ENCODE data around the gene SOS2. TPM values are rescaled to one million over a fixed set of nuclear protein-coding genes. Genes with fewer than 3 reads are reported as not detected.

SOS2 gene
- polyA plus RNA-seq, 1 donor from 2014 or later: 25.9 TPM

DNA sequence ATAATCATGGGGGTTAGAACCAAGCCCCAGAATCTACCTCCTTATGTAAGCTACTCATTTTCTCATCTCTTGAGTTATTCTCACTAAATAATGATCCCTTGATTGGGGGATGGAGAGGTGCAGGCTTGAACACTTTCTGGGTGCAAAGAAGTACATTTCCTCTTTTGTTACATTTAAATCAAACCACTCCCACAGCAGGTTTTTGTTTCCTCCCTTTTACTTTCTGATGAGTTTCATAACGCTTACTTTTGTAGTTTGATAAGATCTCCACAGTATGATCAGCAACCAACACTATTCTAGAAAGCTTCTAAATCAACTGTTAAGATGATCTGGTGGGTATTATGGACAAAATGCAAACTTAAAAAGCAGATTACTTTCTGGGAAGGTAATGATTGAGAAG is 135.5 kb downstream of the SOS2 start:
- Histone ChIP-seq H3K9ac (ENCODE audit: low read length) (no peak overlapping the region), H3K9me3 (ENCODE audit: low read length) (no peaks in the 10 kb centered on the region), H3K4me2 (ENCODE audit: low read length) (no peak overlapping the region), H3K9me2 (ENCODE audit: insufficient read depth, low read length) (no peaks in the 10 kb centered on the region), H4K20me1 (ENCODE audit: insufficient read depth) (no peaks in the 10 kb centered on the region), H2AFZ (ENCODE audit: low read depth, low read length) (no peak overlapping the region), H3K27ac (ENCODE audit: low read length) (no peak overlapping the region), H3K36me3 (ENCODE audit: insufficient read depth, low read length) (no peaks in the 10 kb centered on the region), H3F3A (ENCODE audit: insufficient read depth, low read length, poor library complexity, severe bottlenecking) (no peaks in the 10 kb centered on the region), H3K4me3 (ENCODE audit: low read length) (no peak overlapping the region), H3K27me3 (ENCODE audit: insufficient read depth, low read depth, low read length) (no peaks in the 10 kb centered on the region), H3K79me2 (replicated peaks; ENCODE audit: insufficient read depth, low read length) (no peaks in the 10 kb centered on the region)
- TF ChIP-seq EZH2 (IDR thresholded peaks at IDR 0.05; ENCODE audit: borderline replicate concordance, insufficient read depth, low read length, poor library complexity, severe bottlenecking): no peak

DNA sequence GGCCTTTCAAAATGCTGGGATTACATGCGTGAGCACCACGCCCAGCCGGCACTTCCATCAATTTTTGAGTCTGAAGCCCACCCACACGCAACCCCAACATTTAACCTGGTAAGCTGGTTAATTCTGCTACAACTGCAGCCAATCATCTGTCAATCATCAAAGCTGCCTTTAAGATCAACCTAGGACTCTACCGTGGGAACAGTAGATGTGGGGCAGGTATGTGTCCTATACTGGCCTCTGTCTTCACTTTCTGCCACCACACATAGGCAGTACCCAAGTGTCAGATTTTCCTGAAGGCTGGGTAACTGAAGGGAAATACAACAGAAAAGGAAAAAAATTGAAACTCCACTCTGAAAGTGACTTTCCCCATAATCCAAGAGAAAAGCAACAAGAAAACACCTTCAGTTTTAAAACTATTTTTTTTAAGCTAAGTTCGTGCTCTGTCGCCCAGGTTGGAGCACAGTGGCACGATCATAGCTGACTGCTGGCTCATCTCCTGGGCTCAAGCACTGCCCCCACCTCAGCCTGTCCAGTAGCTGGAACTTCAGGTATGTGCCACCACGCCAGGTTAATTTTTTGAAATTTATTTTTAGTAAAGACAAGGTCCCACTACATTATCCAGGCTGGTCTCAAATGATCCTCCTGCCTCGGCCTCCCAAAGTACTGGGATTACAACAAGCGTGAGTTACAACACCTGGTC is 137.2 kb downstream of the SOS2 start:
- TF ChIP-seq EZH2 (IDR thresholded peaks at IDR 0.05; ENCODE audit: borderline replicate concordance, insufficient read depth, low read length, poor library complexity, severe bottlenecking) (no peak), TAF1 (IDR thresholded peaks at IDR 0.05; ENCODE audit: low read depth) (no peak), SMC3 (conservative IDR thresholded peaks at IDR 0.05; ENCODE audit: poor library complexity) (no peak), MXI1 (conservative IDR thresholded peaks at IDR 0.05; ENCODE audit: poor library complexity, severe bottlenecking) (no peak), EP300 (conservative IDR thresholded peaks at IDR 0.05; ENCODE audit: poor library complexity, severe bottlenecking) (no peak), POLR2AphosphoS5 (IDR thresholded peaks at IDR 0.05) (no peak), RAD21 (conservative IDR thresholded peaks at IDR 0.05) (no peak)
- TF ChIP-seq, protein P1, sequence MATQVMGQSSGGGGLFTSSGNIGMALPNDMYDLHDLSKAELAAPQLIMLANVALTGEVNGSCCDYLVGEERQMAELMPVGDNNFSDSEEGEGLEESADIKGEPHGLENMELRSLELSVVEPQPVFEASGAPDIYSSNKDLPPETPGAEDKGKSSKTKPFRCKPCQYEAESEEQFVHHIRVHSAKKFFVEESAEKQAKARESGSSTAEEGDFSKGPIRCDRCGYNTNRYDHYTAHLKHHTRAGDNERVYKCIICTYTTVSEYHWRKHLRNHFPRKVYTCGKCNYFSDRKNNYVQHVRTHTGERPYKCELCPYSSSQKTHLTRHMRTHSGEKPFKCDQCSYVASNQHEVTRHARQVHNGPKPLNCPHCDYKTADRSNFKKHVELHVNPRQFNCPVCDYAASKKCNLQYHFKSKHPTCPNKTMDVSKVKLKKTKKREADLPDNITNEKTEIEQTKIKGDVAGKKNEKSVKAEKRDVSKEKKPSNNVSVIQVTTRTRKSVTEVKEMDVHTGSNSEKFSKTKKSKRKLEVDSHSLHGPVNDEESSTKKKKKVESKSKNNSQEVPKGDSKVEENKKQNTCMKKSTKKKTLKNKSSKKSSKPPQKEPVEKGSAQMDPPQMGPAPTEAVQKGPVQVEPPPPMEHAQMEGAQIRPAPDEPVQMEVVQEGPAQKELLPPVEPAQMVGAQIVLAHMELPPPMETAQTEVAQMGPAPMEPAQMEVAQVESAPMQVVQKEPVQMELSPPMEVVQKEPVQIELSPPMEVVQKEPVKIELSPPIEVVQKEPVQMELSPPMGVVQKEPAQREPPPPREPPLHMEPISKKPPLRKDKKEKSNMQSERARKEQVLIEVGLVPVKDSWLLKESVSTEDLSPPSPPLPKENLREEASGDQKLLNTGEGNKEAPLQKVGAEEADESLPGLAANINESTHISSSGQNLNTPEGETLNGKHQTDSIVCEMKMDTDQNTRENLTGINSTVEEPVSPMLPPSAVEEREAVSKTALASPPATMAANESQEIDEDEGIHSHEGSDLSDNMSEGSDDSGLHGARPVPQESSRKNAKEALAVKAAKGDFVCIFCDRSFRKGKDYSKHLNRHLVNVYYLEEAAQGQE (IDR thresholded peaks at IDR 0.05; ENCODE audit: borderline replicate concordance): no peak
- TF ChIP-seq, protein P2, sequence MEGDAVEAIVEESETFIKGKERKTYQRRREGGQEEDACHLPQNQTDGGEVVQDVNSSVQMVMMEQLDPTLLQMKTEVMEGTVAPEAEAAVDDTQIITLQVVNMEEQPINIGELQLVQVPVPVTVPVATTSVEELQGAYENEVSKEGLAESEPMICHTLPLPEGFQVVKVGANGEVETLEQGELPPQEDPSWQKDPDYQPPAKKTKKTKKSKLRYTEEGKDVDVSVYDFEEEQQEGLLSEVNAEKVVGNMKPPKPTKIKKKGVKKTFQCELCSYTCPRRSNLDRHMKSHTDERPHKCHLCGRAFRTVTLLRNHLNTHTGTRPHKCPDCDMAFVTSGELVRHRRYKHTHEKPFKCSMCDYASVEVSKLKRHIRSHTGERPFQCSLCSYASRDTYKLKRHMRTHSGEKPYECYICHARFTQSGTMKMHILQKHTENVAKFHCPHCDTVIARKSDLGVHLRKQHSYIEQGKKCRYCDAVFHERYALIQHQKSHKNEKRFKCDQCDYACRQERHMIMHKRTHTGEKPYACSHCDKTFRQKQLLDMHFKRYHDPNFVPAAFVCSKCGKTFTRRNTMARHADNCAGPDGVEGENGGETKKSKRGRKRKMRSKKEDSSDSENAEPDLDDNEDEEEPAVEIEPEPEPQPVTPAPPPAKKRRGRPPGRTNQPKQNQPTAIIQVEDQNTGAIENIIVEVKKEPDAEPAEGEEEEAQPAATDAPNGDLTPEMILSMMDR (IDR thresholded peaks at IDR 0.05; ENCODE audit: poor library complexity, severe bottlenecking): no peak
- Histone ChIP-seq H3F3A (ENCODE audit: insufficient read depth, low read length, poor library complexity, severe bottlenecking) (no peaks in the 10 kb centered on the region), H3K9me3 (ENCODE audit: low read length) (no peaks in the 10 kb centered on the region), H4K20me1 (ENCODE audit: insufficient read depth) (no peaks in the 10 kb centered on the region), H3K9me2 (ENCODE audit: insufficient read depth, low read length) (no peaks in the 10 kb centered on the region), H3K4me2 (ENCODE audit: low read length) (no peak overlapping the region), H3K27ac (ENCODE audit: low read length) (no peak overlapping the region), H2AFZ (ENCODE audit: low read depth, low read length) (no peak overlapping the region), H3K79me2 (replicated peaks; ENCODE audit: insufficient read depth, low read length) (no peaks in the 10 kb centered on the region), H3K27me3 (ENCODE audit: insufficient read depth, low read depth, low read length) (no peaks in the 10 kb centered on the region), H3K36me3 (ENCODE audit: insufficient read depth, low read length) (no peaks in the 10 kb centered on the region), H3K4me3 (ENCODE audit: low read length) (no peak overlapping the region), H3K9ac (ENCODE audit: low read length) (no peak overlapping the region)

Data from neural cell (in vitro differentiated cells).